ENCODE measurements around the gene DAB2IP.
"Not testable (repeated sequence)": the region's sequence is repeated elsewhere in the genome, so short reads cannot be mapped to it uniquely, and the experiment has no call there.

Gene DAB2IP

DNA sequence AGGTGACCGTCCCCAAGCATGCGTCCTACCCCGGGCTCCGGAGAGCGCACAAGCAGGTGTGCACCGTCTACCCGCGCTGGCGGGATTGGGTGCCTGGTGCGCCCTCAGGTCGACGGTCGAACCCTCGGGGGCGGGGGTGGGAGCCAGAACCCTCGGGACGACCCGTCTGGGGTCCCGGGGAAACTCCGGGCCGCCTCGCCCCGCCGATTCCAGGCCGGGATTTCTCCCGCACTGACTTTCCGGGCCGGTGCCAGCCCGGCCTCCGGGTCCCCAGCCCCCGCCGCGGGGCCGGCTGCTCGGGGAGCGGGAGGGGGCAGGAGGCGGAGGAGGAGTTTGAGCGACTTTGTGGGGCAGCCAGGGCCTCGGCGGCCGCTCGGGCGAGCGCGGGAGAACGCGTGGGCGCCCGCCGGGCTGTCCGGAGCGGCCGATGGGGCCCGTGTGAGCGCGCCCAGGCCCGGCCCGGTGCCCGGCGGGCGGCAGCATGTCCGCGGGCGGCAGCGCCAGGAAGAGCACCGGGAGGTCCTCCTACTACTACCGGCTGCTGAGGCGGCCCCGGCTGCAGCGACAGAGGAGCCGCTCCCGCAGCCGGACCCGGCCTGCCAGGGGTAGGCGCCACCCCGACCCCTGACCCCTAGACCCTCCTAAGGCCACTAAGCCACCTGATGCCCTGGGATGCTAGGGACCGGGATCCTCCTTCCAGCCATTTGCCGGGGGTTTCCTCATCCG, at the start of gene DAB2IP:
Gene DAB2IP (plus strand): TSS at position 340 of the 726 bp plus-strand sequence. CDS start 142 bp downstream, at position 482.
- DNase-seq (ENCODE audit: low read depth in 2 of 2, low spot score in 1 of 2) = no peak

DNA sequence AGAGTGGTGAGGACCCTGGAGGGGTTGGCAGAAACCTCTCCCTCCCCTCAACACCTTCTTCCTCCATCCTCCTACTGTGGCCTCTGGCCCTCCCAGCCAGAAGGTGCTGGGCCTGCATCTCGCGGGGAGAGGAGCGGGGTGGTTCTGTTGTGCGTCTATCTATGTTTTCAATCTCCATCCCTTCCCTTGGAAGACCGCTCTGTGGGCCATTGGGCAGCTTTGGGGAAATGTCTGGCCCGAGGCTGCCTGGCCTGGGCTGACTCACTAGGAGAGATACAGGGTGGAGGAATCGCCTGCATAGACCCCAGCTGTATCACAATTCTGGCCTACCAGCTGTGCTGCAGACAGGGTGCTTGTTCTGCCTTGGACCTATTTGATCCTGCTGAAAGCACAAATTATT, 48.4 kb upstream of the DAB2IP start:
- no peak for DNase-seq (ENCODE audit: low read depth in 2 of 2, low spot score in 1 of 2)

DNA sequence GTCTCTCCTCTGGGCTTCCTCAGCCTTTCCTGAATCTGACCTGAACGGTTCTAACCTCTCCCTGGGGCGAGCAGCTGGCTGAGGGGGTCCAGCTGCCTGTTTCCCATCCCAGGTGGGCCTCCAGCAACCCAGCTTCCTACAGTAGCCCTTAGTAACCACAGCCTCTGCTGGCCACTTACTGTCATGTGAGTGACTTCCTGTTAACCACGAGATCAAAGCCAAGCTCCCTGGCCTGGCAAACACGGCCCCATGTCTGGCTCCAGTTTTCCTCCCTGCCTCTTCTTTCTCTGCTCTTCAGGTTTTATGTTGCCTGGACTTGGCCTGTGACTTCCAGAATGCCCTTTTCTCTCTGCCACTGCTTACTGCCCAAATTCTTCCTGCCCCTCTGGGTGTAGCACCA, 47.2 kb upstream of the DAB2IP start:
- no peak for DNase-seq (ENCODE audit: low read depth in 2 of 2, low spot score in 1 of 2)

DNA sequence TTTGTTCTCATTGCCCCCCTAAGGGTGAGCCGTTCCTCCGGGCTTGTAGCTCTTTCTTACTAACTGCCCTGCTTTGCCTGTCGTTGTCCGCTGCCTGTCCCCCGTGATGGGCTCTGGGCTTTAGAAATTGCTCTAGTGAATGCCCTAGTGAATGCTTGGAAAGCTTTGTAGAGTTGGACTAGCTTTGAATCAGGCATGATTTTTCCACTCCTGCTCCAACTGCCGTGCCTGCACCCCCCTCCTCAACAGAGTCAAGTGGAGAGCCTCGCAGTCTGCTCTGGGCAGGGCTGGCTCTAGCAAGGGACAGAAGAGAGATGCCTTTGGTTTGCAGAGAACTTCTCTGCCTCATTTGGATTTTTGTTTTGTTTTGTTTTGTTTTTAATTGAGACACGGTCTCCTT, 46.8 kb upstream of the DAB2IP start:
- no peak for DNase-seq (ENCODE audit: low read depth in 2 of 2, low spot score in 1 of 2)

DNA sequence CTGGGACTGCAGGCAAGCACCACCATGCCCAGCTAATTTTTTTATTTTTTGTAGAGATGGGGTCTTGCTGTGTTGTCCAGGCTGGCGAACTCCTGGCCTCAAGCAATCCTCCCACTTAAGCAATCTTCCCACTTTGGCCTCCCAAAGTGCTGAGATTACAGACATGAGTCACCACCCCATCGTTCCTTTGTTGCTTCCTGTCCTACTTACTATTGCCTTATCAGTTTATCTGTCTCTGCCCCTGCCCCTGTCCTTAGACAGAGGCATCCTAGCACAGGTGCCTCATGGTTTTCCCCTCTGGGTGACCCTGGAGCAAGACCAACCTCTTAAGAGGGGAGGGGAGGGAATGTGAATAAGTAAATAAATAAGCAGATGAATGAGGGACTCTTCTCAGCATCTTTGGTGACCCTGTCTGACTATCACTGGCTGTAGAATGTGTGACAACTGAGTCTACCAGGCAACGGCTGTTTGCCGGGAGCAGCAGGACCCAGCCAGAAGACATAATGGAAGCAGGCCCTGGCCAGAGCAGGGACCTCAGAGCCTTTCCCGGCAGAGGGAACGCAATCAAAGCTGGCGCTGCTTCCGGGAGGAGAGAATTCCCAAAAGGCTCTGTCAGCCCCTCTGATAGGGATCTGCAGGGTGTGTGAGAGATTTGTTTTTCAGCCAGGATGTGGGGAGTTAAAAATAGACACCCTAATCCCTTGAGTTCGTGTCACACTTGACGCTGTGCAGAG, 43.8 kb upstream of the DAB2IP start:
- no peak for DNase-seq (ENCODE audit: low read depth in 2 of 2, low spot score in 1 of 2)

DNA sequence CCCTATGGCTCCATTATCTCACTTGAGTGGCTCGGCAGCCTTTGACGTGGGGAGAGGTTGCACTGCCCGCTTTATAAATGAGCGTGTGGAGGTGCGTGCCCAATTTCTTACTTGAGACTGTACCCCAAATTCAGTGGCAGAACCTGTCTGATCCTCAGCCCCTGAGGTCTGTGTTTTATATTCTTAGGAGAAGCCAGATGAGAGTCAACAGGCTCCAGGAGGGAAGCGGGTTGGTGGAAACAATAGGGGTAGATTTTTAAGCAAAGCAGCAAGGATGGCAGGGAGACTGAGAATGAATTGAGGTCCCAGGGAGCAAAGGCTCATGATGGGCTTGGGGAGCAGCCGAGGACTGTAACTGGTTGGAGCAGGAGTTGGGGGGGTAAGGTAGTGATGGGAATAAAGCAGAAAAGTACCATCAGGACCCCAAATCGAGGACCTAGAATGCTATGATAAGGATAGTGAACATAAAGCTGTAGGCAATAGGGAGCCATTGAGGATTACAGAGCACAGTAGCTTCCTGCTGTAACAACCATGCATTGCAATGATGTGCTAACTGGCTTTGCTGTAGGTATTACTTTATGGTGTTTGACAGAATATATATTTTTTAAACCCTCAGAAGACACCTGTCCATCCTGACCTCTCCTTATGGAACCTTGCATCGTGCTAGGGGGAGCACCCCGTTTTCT, 43.1 kb upstream of the DAB2IP start:
- no peak for DNase-seq (ENCODE audit: low read depth in 2 of 2, low spot score in 1 of 2)

DNA sequence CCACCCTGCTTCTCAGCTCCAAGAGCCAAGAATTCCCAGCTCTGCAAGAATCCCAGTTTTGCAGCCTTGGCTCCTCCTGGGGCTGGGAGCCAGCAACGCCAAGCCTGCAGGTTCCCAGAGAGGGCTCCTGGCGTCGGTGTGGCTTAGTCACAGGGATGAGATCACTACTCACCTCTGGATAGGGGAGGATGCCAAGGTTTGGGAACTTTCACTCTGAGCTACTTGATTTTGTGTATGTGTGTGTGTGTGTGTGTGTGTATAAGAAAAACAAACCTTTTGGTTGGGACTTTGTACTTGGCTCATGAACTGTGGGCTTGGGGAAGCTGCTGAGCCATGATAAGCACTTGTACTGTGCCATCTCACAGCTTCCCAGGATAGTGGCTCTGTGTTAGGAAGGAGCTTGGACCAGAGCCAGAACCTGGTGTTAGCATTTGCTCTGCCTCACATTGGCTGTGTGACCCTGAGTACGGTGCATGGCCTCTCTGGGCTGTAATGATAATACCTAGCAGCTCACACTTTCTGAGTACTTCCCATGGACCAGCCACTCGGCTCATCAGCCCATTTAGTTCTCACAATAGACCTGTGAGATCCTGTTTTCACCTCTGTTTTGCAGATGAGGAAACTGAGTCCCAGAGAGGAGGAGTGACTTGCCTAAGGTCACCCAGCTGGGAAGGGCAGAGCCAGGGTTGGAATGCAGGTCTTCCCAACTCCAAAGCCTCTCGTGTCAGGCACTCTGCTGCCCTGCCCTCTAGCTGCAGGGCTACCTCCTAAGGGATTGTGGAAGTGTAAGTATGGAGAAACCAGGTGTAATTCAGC, 41.4 kb upstream of the DAB2IP start:
- DNase-seq (ENCODE audit: low read depth in 2 of 2, low spot score in 1 of 2) = no peak

DNA sequence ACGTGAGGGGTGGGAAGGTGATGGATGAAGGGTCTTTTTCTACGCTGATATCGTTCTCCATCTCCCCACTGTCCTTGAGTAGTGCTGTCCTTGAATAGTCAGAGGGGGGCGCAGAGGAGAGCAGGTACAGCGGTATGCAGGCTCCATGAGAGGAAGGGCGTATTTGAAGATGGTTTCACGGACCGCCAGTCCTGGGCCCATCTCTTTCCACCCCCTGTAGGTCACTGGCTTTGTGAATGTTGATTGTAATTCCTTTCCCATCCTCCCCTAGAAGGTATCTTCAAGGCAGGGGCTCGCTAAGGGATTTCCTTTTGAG, 40.8 kb upstream of the DAB2IP start:
- no peak for DNase-seq (ENCODE audit: low read depth in 2 of 2, low spot score in 1 of 2)

DNA sequence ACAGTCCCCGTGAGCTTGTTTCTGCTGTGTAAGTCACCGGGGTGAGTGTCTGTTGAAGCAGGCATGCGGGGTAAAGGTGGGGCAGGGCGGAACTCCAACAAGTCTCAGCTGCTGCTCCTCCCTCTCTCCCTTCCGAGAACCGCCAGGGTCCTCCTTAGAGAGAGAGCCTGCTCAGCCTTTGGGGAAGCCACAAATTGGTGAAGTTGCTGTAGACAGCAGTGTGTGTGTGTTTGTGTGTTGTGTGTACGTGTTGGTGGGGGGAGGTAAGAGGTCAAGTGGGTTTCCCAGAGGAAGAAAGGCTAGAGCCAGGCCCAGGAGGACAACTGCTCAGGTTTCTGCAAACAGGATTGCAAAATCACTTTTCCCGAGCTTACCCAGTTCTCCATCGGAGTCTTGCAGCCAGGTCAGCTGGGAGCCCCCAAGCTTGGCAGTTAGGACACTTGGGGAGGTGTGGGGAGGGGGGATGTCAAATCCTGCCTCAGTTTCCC, 38.9 kb upstream of the DAB2IP start:
- DNase-seq (ENCODE audit: low read depth in 2 of 2, low spot score in 1 of 2) = no peak

DNA sequence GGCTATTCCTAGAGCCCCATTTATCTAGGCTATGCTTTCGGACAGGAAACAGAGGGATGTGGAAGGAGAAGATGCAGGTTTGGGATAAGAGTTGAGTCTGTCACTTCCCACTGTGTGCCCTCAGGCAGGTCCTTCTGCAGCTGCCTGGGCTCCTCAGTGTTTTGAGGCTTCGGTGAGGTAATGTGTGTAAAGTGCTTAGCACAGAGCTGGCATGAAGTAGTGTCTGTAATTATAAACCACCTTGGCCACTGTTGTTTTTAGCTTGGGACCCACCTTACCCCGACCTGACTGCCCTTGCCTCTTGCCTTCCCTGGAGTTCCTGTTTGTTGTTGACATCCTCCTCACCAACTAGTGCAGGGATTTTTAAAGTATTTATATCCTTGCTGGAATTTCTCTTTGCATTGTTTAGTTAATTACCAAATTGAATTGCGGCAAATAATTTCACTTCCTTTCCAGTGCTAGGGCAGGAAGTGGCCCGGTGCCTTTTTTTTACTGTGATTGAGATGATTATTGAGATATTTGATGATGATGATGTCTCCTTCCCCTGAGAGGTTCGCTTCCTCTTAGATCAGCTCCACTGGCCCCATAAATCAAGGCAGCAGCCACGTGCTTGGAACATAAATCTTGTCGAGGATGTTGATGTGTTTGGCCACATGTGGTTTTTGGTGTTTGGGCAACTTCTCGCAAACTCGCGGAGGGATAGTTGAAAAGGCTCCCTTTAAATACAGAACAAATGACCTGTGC, 38.3 kb upstream of the DAB2IP start:
- no peak for DNase-seq (ENCODE audit: low read depth in 2 of 2, low spot score in 1 of 2)

DNA sequence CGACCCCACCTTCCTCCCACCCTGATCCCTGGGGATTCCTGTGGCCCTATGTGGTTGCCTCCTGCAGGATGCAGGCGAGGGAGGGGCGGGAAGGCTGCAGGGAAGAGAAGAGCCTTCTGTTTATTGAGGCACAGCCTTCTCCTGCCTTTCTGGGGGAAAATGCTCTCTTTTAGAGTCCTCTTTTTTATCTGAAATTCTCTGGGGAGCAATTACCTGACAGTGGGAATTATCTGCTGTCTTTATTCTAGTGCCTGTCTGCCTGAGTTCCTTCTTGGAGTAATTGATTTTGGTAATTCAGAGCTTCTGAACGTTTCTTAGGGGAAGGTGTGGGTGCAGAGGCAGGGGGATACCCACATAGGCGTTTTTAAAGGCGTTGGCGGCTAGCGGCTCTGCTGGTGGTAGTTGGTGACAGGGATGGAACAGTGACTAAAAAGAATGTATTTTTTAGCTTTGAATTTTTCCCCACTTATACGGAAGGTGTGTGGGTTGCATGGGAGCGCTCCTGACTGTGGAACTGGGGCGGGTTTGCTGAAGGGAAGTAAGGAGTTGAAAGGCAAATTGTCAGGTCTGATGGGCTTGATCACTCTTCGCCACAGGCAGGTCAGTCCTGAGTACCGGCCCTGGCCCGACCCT, 35.2 kb upstream of the DAB2IP start:
- DNase-seq (ENCODE audit: low read depth in 2 of 2, low spot score in 1 of 2) = no peak

DNA sequence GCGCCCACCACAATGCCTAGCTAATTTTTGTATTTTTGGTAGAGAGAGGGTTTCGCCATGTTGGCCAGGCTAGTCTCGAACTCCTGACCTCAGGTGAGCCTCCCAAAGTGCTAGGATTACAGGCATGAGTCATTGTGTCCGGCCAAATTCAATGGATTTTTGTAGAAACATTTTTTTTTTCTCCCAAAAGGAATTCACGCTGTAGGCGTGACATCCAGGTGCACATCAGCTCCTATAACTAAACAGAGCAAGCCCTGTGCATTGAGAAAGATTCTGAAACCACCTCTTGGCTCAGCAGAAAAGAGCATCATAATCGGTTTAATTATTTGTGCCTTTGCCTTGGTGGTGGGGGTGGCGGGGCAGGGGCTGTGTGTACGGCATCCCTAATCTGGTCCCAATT, 32.9 kb upstream of the DAB2IP start:
- no peak for DNase-seq (ENCODE audit: low read depth in 2 of 2, low spot score in 1 of 2)

DNA sequence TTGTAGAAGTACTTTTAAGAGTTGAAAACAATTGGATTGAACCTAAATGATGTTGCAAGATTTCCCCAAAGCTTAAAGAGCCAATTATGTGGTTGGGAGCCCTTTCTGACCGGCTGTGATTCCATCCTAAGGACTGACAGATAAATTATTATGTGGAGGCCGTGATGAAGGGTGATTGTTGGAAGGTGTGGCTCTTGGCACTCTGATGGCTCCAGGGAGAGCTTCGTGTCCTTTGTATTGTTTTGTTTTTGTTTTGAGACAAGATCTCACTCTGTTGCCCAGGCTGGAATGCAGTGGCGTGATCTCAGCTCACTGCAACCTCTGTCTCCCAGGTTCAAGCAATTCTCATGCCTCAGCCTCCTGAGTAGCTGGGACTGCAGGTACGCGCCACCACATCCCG, 32.5 kb upstream of the DAB2IP start:
- not testable (repeated sequence) for DNase-seq (ENCODE audit: low read depth in 2 of 2, low spot score in 1 of 2)

DNA sequence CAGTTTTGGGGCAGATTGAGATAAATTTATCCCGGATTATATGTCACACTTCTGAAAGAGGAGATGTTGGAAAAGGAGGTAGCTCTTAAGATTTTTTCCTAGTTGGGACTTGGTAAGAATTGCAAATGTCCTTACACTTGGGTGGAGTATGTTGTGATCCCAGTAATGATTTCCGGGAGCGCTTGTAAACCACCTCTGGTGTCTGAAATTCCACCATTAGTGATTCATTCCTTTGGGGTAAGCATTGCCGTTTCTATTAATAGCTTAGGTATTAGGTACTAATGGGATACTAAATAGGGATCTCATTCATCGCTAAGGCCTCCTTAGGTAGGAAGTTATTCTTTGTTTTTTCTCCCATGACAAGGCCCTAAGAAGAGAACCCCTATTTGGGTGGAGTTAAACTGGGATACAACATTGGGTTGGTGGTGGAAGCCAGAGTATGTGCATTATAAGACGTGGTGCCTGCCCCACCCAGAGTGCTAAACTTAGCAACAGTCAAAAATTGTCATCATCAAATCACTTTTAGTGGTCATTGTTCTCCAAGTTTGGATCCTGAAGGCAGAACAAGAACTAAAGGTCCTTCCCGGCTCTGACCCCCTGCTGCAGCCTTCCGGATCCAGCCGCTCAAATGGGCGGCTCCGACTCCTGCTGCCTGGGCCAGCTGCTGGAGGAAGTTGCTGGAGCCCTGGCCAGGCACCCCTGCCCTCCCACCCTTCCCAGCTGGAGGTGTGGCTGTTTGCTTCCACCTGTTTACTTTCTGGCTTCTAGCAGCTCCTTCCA, 31.7 kb upstream of the DAB2IP start:
- no peak for DNase-seq (ENCODE audit: low read depth in 2 of 2, low spot score in 1 of 2)

DNA sequence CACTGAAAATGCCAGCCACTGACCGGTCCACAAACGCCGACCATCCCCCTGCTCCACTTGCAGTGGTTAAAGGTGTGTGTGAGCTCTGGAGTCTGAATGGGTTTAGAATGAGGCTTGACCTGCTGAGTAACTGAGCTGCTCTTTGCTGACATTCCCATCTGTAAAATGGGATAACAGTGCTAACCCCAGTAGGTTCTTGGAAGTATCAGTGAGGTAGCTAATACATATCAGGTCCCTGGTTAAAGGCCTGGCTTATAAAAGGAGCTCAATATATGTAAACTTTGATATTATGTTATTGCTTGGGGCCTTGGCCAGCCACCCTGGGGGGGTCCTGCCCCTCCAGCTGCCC, 31.1 kb upstream of the DAB2IP start:
- DNase-seq (ENCODE audit: low read depth in 2 of 2, low spot score in 1 of 2) = no peak

DNA sequence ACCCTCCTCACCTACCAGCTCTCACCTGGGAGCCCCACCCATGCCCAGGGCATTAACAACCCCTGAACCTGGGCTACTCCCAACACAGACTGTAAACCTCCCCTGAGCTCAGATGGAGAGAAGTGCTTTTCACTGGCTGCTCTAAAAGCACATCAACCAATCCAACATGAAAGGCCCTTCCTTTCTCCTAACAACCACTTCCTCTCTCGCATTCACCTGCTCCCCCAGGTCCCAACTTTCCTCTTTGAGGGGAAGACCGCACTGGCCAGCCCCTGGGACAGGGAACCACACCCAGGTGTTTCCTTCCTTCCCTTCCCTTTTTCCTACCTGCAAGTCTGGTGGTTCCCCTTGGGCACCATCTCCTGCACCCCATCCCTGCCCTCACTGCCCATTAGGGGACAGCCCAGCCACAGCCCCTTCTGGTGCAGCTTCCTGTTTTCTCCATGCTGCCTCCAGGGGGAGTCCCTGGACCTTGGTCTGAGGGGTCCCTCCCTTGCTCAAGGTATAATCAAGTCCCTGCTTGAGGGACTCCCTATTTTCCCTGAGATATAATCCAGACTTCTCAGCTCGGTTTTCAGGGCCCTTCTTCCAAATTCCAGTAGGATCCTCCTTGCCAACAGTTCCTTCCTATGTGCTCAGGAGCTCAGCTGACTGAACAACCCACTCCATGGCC, 30.5 kb upstream of the DAB2IP start:
- no peak for DNase-seq (ENCODE audit: low read depth in 2 of 2, low spot score in 1 of 2)

DNA sequence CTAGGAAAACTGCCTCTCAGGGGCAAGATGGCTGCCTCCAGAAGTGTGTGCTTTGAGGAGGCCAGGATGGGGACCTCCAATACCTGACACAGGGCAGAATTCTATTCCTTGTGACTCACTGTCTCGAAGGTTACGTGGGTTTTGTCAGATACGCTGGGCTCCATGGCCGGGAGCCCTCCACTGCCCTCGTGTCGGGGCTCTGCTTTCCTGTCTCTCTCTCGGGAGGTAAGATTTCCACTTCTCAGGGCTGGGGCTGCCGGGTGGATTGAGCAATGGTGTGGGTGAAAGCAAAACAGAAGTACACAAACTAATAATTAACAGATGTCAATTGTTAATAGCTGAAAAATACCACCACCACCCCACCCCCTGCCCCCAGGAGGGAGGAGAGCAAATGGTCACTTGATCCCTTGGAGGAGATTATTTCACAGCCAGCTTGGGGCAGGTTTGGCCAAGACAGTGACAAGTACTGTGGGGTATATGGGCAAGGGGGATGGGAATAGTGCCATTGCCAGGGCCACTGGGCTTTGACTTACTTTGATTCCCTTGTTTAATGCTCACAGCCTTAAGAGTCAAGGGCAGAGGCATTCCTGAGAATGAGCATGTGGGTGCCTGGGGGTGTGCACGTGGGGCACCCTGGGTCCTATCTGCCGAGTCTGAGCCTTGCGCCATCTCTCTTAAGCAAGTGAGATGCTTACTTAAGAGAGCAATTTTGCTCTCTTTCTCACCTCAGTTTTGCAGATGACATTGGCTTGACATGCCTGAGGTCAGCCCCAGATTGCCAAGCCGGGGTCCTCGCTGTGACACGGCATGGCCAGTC, 28.8 kb upstream of the DAB2IP start:
- DNase-seq (ENCODE audit: low read depth in 2 of 2, low spot score in 1 of 2) = no peak

DNA sequence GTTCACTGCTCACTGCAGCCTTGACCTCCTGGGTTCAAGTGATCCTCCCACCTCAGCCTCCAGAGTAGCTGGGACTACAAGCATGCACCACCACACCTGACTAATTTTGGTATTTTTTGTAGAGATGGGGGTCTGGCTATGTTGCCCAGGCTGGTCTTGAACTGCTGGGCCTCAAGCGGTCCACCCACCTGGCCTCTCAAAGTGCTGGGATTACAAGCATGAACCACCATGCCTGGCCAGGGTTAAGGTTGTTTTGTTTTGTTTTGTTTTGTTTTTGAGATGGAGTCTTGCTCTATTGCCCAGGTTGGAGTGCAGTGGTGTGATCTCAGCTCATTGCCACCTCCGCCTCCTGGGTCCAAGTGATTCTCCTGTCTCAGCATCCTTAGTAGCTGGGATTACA, 28.0 kb upstream of the DAB2IP start:
- DNase-seq (ENCODE audit: low read depth in 2 of 2, low spot score in 1 of 2) = not testable (repeated sequence)
